ENCODE measurements around the gene RNF5. TPM values are rescaled to one million over a fixed set of nuclear protein-coding genes. Genes with fewer than 3 reads are reported as not detected.

RNF5 gene
- polyA plus RNA-seq, 4 donors: 106 to 232 (median 162) TPM

DNA sequence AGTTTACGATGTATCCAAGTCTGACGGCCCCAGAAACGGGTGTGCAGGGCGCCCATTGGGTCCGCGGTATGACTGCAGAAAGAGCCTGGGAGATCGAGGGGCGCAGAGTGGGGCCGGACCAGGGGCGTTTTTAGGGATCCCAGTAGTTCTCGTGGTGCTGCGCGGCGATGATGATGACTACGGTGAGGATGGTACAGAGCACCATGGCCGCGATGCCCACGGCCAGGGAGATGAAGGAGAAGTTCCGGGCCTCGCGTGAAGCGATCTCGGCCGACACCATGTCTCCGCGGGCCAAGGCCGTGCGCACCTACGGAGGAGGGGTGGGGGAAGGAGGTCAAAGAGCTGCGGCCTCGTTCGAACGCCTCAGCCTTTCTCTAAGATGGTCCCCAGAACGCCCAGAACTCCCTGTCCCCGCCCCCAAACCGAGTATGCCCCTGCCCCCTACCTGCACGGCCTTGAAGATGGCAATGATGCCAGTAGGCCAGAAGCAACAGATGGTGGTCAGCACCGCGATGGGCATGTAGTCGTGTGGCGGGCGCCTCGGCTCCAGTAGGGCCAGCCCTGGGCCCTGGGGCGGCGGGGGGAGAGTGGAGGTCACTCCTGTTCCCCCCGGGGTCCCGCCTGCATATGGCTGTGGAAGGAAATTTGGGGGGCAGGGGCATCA is 29.0 kb upstream of the RNF5 start:
- FAIRE-seq (no peak), DNase-seq (no peak)
- H3K36me3 ChIP-seq (ENCODE audit: control insufficient read depth in 3 of 3, insufficient read depth in 2 of 3, low read depth in 1 of 3, low read length in 3 of 3): peaks cover 0 to 5% (median 0%) of the 10 kb centered on the region in 3 donors
- peak overlapping the region in 2 of 3 donors; percentile 31 to 70 for H3K4me3 ChIP-seq (ENCODE audit: low read depth in 1 of 3, low read length in 3 of 3)
- no peak overlapping the region for H3K27ac ChIP-seq (ENCODE audit: low read depth in 1 of 3, low read length in 2 of 3)
- no peaks in the 10 kb centered on the region for H3K9me3 ChIP-seq (ENCODE audit: control insufficient read depth in 2 of 2, insufficient read depth in 1 of 2, low read depth in 1 of 2, low read length in 1 of 2)
- peaks cover 0 to 19% (median 2%) of the 10 kb centered on the region in 3 donors for H3K27me3 ChIP-seq (ENCODE audit: control insufficient read depth in 3 of 3, insufficient read depth in 3 of 3, low read length in 3 of 3)
- H3K4me1 ChIP-seq (ENCODE audit: control insufficient read depth in 3 of 3, insufficient read depth in 2 of 3, low read depth in 1 of 3, low read length in 2 of 3): peaks cover 0 to 33% (median 0%) of the 10 kb centered on the region in 3 donors
- WGBS, 3 donors: 61 to 65% (median 63%) methylated on average over 46 to 47 of the region's 47 CpGs

- Histone ChIP-seq H3K9me3 (ENCODE audit: control insufficient read depth in 2 of 2, insufficient read depth in 1 of 2, low read depth in 1 of 2, low read length in 1 of 2) (no peaks in the 10 kb centered on the region), H3K27ac (ENCODE audit: low read depth in 1 of 3, low read length in 2 of 3) (no peak overlapping the region), H3K4me1 (ENCODE audit: control insufficient read depth in 3 of 3, insufficient read depth in 2 of 3, low read depth in 1 of 3, low read length in 2 of 3) (peaks cover 0 to 38% (median 4%) of the 10 kb centered on the region in 3 donors), H3K4me3 (ENCODE audit: low read depth in 1 of 3, low read length in 3 of 3) (no peak overlapping the region), H3K36me3 (ENCODE audit: control insufficient read depth in 3 of 3, insufficient read depth in 2 of 3, low read depth in 1 of 3, low read length in 3 of 3) (peaks cover 0 to 8% (median 0%) of the 10 kb centered on the region in 3 donors), H3K27me3 (ENCODE audit: control insufficient read depth in 3 of 3, insufficient read depth in 3 of 3, low read length in 3 of 3) (peaks cover 0 to 19% (median 2%) of the 10 kb centered on the region in 3 donors)
- no peak for FAIRE-seq
- 51 to 79% (median 66%) methylated on average over 43 to 55 of the region's 55 CpGs for WGBS, 3 donors
- DNase-seq: no peak
Measured at GRCh38 chr6:32149932-32150870, 28.0 kb upstream of the RNF5 start.

DNA sequence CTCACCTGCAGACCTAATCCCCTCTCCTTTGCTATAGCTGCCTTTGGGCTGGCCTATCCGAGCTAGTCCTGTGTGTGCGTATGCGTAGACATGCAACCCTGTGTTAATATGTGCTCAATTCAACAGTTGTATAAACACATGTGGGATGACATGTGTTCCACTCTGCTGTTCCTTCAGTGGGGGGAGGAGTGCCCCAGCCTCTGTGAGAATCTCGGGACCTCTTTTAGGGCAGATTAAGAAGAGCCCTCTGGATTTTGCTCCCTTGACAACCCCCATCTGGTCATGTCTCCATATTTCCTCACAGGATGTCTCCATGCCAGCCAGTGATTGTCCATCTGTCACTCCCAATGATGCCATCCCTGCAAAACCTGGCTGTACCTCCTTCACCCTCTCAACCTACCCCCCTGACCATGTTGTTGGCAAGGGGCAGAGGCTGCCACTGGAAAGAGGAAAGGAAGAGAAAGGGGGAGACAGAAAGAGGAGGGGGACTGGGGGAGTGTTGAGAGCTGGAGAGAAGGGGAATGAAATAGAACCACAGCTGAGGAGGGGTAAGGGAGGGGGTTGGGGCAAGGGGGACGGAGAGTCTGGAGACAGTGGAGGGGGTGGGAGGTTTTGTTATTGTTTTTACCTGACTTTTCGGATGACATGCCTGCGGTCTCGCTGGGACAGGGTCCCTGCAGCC is 26.9 kb upstream of the RNF5 start:
- peaks cover 0 to 44% (median 4%) of the 10 kb centered on the region in 3 donors for H3K4me1 ChIP-seq (ENCODE audit: control insufficient read depth in 3 of 3, insufficient read depth in 2 of 3, low read depth in 1 of 3, low read length in 2 of 3)
- no peak for FAIRE-seq
- H3K4me3 ChIP-seq (ENCODE audit: low read depth in 1 of 3, low read length in 3 of 3): peak overlapping the region in 2 of 3 donors; percentile 3 to 22
- peaks cover 0 to 16% (median 2%) of the 10 kb centered on the region in 3 donors for H3K27me3 ChIP-seq (ENCODE audit: control insufficient read depth in 3 of 3, insufficient read depth in 3 of 3, low read length in 3 of 3)
- no peaks in the 10 kb centered on the region for H3K9me3 ChIP-seq (ENCODE audit: control insufficient read depth in 2 of 2, insufficient read depth in 1 of 2, low read depth in 1 of 2, low read length in 1 of 2)
- WGBS, 3 donors: 54 to 84% (median 72%) methylated on average over 8 of the region's 8 CpGs
- DNase-seq: peak in 1 of 2 donors; percentile 23
- H3K27ac ChIP-seq (ENCODE audit: low read depth in 1 of 3, low read length in 2 of 3): peak overlapping the region in 1 of 3 donors; percentile 31
- peaks cover 0 to 16% (median 0%) of the 10 kb centered on the region in 3 donors for H3K36me3 ChIP-seq (ENCODE audit: control insufficient read depth in 3 of 3, insufficient read depth in 2 of 3, low read depth in 1 of 3, low read length in 3 of 3)

GRCh38 chr6:32151863-32152768 is 26.1 kb upstream of the RNF5 start, which contains the start of gene PRRT1:
TSS of gene PRRT1 (minus strand) at chr6:32151939. CDS start at chr6:32151827, 112 bp downstream.
- Histone ChIP-seq H3K27me3 (ENCODE audit: control insufficient read depth in 3 of 3, insufficient read depth in 3 of 3, low read length in 3 of 3) (peaks cover 0 to 16% (median 2%) of the 10 kb centered on the region in 3 donors), H3K9me3 (ENCODE audit: control insufficient read depth in 2 of 2, insufficient read depth in 1 of 2, low read depth in 1 of 2, low read length in 1 of 2) (no peaks in the 10 kb centered on the region), H3K4me1 (ENCODE audit: control insufficient read depth in 3 of 3, insufficient read depth in 2 of 3, low read depth in 1 of 3, low read length in 2 of 3) (peaks cover 0 to 44% (median 4%) of the 10 kb centered on the region in 3 donors), H3K36me3 (ENCODE audit: control insufficient read depth in 3 of 3, insufficient read depth in 2 of 3, low read depth in 1 of 3, low read length in 3 of 3) (peaks cover 0 to 23% (median 0%) of the 10 kb centered on the region in 3 donors), H3K27ac (ENCODE audit: low read depth in 1 of 3, low read length in 2 of 3) (peak within 1 kb of the TSS in 2 of 3 donors; percentile 91 to 96), H3K4me3 (ENCODE audit: low read depth in 1 of 3, low read length in 3 of 3) (peak within 1 kb of the TSS in 2 of 3 donors; percentile 3 to 95)
- FAIRE-seq: no peak
- 31 to 53% (median 53%) methylated on average over 13 to 15 of the region's 24 CpGs for WGBS, 3 donors
- peak in 1 of 2 donors; percentile 75 for DNase-seq

DNA sequence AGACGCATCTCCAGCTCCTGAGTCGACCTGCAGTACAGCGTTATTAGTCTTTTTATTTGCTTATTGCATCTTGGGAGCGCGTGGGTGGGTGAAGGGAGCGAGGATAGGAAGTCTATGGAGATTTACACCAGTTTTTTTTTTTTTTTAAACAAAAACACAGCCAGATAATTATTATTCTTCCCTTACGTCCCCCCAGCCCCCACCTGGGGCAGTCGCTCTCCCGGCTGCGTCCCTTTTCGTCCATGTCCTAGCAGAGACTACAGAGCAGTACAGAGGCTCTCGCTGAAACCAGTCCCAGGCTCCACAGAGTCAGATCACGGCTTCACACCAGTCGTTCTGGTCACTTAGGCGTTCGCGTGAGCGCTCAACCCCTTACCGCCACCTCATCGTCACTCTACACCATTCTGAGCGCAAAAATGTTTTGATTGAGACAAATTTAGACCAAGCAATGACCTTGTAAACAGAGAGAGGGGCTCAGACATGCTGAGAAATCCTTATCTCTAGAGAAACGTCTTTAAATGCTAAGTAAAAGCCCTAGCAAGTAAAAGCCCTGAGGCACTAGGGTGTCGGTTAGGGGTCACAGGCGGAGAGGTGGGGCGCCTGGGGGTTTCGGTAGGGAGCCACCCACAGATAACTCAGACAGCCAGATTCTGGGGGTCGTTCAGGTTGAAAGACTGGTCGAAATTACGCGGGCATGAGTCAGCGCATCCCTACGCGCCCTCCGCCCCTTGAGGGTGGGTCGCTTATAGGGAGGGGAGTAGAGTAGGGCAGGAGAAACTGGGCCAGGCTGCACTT is 25.2 kb upstream of the RNF5 start:
- H3K4me3 ChIP-seq (ENCODE audit: low read depth in 1 of 3, low read length in 3 of 3): peak overlapping the region in 2 of 3 donors; percentile 81 to 95
- WGBS, 3 donors: 26 to 35% (median 29%) methylated on average over 35 of the region's 35 CpGs
- DNase-seq (peak; percentile 35 to 81), FAIRE-seq (no peak)
- H3K27ac ChIP-seq (ENCODE audit: low read depth in 1 of 3, low read length in 2 of 3): peak overlapping the region in 2 of 3 donors; percentile 91 to 96
- H3K4me1 ChIP-seq (ENCODE audit: control insufficient read depth in 3 of 3, insufficient read depth in 2 of 3, low read depth in 1 of 3, low read length in 2 of 3): peaks cover 0 to 42% (median 4%) of the 10 kb centered on the region in 3 donors
- H3K36me3 ChIP-seq (ENCODE audit: control insufficient read depth in 3 of 3, insufficient read depth in 2 of 3, low read depth in 1 of 3, low read length in 3 of 3): peaks cover 0 to 31% (median 0%) of the 10 kb centered on the region in 3 donors
- H3K9me3 ChIP-seq (ENCODE audit: control insufficient read depth in 2 of 2, insufficient read depth in 1 of 2, low read depth in 1 of 2, low read length in 1 of 2): no peaks in the 10 kb centered on the region
- H3K27me3 ChIP-seq (ENCODE audit: control insufficient read depth in 3 of 3, insufficient read depth in 3 of 3, low read length in 3 of 3): peaks cover 0 to 16% (median 2%) of the 10 kb centered on the region in 3 donors

DNA sequence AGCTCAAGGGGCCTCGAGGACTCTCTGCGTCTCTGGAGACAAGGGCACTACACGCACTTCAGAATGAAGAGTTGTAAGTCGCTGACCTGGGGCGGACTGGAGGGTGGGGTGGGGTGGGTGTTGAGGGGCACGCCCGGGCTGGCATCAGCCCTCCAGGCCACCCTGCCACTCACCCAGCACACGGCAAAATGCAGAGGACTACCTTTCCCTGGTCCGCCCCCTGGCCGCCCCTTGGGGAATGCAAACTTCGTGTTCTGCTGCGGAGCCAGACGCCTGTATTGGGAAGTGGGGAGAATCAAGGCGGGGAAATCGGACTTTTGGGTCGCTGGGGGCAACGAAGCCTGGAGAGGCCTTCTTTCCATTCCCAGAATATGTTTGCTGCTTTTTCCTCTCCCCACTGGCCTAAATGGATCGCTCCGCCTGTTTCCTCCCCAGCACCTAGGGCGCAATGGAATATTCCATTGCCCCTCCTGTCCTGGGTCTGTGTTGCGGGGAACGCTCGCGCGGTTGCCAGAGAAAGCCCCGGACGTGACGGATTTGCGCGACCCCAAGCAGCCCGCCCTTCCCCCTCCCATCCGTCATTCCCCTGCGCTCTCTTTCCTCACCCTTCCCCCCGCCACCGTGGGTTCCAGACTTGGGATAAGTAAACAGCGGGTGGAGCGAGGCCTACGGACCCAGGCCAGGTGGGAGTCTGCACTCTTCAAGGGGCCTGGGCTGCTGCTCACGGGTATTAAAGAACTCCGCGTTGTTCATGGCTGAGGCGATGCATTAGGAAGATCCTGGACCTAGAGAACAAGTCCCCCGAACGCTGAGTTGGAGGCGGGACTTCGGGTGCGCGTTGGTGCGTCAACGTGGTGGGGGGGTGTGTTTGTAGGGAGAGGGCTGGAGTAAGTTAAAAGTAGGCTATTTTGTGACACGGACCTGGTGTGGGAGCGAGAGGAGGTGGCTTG is 24.4 kb upstream of the RNF5 start, which contains the start of gene PPT2:
TSS of gene PPT2 (plus strand) at position 578 of the 950 bp plus-strand sequence. CDS start 454 bp downstream, outside the sequence.
- WGBS, 3 donors: 0 to 4% (median 1%) methylated on average over 52 of the region's 52 CpGs
- Histone ChIP-seq H3K4me3 (ENCODE audit: low read depth in 1 of 3, low read length in 3 of 3) (peak within 1 kb of the TSS; percentile 67 to 95 (median 81)), H3K27me3 (ENCODE audit: control insufficient read depth in 3 of 3, insufficient read depth in 3 of 3, low read length in 3 of 3) (peaks cover 0 to 11% (median 2%) of the 10 kb centered on the region in 3 donors), H3K4me1 (ENCODE audit: control insufficient read depth in 3 of 3, insufficient read depth in 2 of 3, low read depth in 1 of 3, low read length in 2 of 3) (peaks cover 0 to 38% (median 4%) of the 10 kb centered on the region in 3 donors), H3K36me3 (ENCODE audit: control insufficient read depth in 3 of 3, insufficient read depth in 2 of 3, low read depth in 1 of 3, low read length in 3 of 3) (peaks cover 0 to 33% (median 0%) of the 10 kb centered on the region in 3 donors), H3K9me3 (ENCODE audit: control insufficient read depth in 2 of 2, insufficient read depth in 1 of 2, low read depth in 1 of 2, low read length in 1 of 2) (no peaks in the 10 kb centered on the region), H3K27ac (ENCODE audit: low read depth in 1 of 3, low read length in 2 of 3) (peak within 1 kb of the TSS; percentile 58 to 96 (median 91))
- FAIRE-seq: no peak
- DNase-seq: peak; percentile 75 to 93
